ENCODE results near the gene SNTA1.
A peak's percentile ranks its signal among the peaks of the same experiment; 100 is the strongest.

Gene SNTA1

DNA sequence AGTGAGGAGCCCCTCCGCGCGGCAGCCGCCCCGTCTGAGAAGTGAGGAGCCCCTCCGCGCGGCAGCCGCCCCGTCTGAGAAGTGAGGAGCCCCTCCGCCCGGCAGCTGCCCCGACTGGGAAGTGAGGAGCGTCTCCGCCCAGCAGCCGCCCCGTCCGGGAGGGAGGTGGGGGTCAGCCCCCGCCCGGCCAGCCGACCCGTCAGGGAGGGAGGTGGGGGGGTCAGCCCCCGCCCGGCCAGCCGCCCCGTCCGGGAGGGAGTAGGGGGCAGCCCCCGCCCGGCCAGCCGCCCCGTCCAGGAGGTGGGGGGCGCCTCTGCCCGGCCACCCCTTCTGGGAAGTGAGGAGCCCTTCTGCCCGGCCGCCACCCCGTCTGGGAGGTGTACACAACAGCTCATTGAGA is 54.2 kb downstream of the SNTA1 start:
- DNase-seq, result peak; percentile 21

DNA sequence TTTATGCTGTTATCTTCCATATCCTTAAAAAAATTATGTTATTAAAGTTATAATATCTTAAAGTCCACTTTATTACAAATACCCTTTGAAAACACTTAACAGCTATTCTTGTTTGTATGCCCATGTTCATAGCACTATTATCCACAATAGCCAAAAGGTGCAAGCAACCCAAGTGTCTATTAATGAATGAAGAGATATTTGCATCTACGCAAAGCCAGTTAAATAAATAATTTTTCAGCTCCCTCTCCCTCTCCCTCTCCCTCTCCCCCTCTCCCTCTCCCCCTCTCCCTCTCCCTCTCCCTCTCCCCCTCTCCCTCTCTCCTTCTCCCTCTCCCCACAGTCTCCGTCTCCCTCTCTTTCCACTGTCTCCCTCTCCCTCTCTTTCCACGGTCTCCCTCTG is 55.3 kb downstream of the SNTA1 start:
- DNase-seq, result peak; percentile 3

DNA sequence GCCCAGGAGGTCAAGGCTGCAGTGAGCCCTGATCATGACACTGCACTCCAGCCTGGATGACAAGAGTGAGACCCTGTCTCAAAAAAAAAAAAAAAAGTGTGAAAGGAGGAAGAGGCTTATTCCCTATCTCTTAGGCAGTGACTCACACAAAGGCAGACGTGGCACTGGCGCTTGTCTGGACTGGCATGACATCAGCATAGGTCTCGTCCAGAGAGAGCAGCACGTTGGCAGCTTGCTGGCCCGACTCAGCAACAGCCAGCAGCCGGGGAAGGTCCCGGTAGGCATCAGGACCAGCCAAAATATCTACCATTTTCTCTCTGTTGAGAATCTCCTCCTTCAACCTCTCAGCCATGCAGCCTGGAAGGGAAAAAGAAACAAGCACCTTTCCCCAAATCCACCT is 56.4 kb downstream of the SNTA1 start:
- DNase-seq, result no peak

DNA sequence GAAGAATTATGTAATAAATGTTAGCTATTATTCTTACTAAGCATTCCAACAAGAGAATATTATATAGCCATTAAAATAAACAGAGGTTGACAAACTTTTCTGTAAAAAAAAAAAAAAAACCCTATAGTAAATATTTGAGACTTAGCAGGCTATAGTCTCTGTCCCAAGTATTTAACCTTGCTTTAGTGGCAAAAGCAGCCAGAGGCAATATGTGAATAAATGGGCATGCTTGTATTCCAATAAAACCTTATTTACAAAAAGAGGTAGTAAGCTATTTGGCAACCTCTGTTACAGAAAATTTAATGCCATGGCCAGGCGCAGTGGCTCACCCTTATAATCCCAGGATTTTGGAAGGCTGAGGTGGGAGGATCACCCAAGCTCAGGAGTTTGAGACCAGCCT is 56.9 kb downstream of the SNTA1 start:
- no peak for DNase-seq

DNA sequence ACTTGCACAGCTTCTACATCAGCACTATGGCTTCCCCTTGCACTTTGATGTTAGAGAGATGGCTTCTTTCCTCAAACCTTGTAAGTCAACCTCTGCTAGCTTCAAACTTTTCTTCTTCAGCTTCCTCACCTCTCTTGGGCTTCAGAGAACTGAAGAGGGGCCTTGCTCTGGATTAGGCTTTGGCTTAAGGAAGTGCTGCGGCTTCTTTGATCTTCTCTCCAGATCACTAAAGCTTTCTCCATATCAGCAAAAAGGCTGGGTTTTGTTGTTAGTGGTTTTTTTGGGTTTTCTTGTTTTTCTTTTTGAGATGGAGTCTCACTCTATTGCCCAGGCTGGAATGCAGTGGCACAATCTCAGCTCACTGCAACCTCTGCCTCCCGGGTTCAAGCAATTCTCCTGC is 66.2 kb downstream of the SNTA1 start:
- DNase-seq, result no peak

DNA sequence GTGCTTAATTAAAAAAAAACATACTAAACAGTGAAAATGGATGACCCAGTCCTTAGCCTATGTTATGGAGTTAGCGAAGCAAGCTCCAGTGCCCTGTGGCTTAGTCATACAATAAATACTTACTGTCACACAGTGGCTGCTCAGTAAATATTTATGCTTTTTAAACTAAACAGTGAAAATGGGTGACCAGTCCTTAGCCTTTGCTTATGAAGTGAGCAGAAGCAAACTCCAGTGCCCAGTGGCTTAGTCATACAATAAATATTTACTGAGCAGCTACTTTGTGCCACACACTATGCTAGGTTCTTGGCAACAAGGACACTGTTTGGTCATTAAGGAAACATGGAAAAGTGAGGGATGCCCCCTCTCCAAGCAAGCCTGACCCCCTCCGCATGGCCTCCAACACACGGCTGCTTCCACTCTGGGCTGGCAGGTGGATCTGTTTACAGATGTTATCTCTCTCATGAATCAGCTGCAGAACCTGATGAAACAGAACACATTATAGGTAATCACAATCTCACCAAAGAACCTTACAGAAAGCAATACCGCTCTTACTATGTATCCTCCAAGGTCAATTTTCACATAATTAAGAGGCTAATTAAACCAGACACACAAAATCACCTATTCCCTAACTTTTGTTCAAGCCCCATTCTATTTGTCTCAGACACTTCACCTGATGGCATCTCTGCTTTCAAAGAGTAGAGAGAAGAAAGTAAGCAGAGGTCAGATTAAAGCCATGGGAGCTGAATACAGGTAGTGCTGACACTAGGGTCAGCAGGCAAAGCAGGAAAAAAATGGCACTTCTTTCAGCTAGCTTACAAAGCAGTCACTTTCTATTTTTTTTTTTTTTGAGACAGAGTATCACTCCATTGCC is 69.6 kb downstream of the SNTA1 start:
- no peak for DNase-seq

DNA sequence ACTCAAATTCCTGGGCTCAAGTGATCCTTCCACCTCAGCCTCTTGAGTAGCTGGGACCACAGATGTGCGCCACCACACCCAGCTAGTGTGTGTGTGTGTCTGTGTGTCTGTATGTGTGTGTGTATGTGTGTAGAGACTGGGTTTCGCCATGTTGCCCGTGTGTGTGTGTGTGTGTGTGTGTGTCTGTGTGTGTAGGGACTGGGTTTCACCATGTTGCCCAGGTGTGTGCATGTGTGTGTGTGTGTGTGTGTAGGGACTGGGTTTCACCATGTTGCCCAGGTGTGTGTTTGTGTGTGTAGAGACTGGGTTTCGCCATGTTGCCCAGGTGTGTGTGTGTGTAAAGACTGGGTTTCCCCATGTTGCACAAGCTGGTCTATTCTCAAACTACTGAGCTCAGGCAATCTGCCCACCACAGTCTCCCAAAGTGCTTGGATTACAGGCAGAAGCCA is 70.5 kb downstream of the SNTA1 start:
- DNase-seq, result no peak

DNA sequence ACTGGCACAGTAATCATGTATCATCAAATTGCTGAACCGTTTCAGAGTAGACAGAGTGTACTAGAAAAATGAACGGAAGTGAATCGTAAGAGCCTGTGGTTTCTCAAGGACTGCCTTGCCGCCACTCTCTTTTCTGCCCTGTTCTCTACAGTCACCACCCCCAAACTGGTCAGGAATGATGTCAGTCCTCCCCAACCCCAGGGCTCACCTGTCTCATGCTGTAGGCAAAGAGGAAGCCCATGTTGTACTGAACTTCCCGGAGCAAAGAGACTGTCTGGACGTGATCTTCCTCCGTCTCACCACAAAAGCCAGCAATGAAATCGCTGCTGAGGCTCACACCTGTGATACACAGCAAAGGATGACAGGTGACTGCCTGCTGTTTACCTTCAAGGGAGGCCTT is 73.3 kb downstream of the SNTA1 start:
- DNase-seq, result peak; percentile 82

DNA sequence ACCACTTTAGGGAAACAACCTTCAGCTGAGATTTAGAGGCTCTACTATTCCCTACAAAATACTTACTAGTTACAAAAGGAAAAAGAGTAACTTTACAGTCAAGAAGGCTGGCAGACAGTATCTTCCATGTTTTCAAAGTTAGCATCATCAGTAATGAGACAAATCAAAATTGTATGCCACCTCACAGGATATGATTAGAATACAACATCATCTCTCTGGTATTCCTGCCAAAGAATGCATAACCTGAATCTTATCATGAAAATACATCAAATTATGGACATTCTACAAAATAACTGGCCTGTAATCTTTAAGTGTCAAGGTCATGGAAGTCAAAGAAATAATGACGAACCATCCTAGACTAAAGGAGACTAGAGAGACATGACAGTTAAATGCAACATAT is 80.7 kb downstream of the SNTA1 start:
- no peak for DNase-seq

DNA sequence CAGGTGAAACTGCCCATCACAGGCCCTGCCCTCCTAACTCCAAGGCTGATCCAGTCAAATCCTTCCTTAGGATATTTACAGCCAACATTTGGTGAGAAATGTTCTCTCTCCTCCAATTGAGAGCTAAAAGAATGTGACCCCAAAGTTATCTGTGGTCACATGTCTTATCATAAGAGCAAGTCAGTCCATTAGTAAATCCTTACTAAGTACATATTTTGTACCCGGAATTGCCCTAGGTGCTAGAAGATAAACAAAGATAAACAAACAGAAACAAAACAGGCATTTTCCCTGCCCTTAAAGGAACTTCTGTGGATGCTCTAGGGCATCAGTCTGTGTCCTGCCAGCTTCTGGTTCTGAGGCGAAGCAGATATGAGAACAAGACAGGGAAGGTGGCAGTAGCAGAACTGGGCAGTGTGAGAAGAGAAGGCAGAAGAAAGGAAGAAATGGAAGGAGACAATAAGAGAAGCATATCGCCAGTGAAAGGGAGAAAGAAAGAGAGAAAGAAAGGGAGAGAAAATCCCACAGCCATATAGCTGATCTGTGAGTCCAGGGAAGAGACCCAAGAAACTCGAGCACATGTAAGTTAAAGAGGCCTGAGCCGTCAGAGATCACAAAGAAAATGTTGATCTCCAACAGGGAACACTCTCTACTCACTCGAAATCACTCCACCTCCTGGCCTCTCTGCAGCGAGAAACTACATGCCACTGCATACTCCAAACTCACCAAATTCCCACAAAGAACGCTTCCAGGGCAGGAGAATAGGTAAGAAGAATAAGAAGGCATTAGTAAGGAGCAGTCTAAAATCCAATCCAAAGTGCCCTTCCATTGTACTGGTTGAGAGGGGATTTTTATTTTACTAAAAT is 83.9 kb downstream of the SNTA1 start:
- peak; percentile 6 for DNase-seq

All from activated effector memory CD4-positive, alpha-beta T cell treated with anti-CD3 and anti-CD28 coated beads, Interleukin-2, amount 50 U/mL, for 16 hours (primary cell).